Chondrocyte (in vitro differentiated cells): ENCODE results near the gene TMEM240. TPM values are rescaled to one million over a fixed set of nuclear protein-coding genes. Genes with fewer than 3 reads are reported as not detected.
"Not testable (repeated sequence)": the region's sequence is repeated elsewhere in the genome, so short reads cannot be mapped to it uniquely, and the experiment has no call there.

Experiments
- DNase-seq: peaks from one replicate; pipeline ENCODE4 v3.0.0; 2021; ENCODE audit warnings: mixed read lengths, low spot score
- H3K27ac Mint-ChIP-seq: one replicate; pipeline ENCODE4 v1.8.0; 2021; ENCODE audit warnings: mild to moderate bottlenecking, moderate library complexity, mixed read lengths; ENCODE audit not compliant: unreplicated experiment
- H3K27me3 Mint-ChIP-seq: 2 replicates; pipeline ENCODE4 v1.8.0; 2021; ENCODE audit warnings: low read depth, mixed read lengths
- H3K36me3 Mint-ChIP-seq: 2 replicates; pipeline ENCODE4 v1.8.0; 2021; ENCODE audit warnings: low read depth, mixed read lengths
- H3K4me1 Mint-ChIP-seq: 2 replicates; pipeline ENCODE4 v1.8.0; 2021; ENCODE audit warnings: low read depth, mild to moderate bottlenecking, mixed read lengths
- H3K4me3 Mint-ChIP-seq: one replicate; pipeline ENCODE4 v1.8.0; 2021; ENCODE audit warnings: mild to moderate bottlenecking, moderate library complexity, mixed read lengths; ENCODE audit not compliant: unreplicated experiment
- H3K9me3 Mint-ChIP-seq: 2 replicates; pipeline ENCODE4 v1.8.0; 2021; ENCODE audit warnings: low read depth, mixed read lengths
- total RNA-seq: library from RNA; stranded (reverse); gene quantifications from 3 replicates; pipeline ENCODE4 v1.2.1, GENCODE V29; 2021
- TF ChIP-seq, protein P1 (sequence below): fragments of 200-600 bp; sonication (generic); IDR thresholded peaks from 2 replicates; pipeline ENCODE4 v1.5.0; 2021; ENCODE audit warnings: antibody characterized with exemption, mild to moderate bottlenecking, moderate library complexity

The TMEM240 gene
- total RNA-seq, 1 donor from 2014 or later: 6.1 TPM

DNA sequence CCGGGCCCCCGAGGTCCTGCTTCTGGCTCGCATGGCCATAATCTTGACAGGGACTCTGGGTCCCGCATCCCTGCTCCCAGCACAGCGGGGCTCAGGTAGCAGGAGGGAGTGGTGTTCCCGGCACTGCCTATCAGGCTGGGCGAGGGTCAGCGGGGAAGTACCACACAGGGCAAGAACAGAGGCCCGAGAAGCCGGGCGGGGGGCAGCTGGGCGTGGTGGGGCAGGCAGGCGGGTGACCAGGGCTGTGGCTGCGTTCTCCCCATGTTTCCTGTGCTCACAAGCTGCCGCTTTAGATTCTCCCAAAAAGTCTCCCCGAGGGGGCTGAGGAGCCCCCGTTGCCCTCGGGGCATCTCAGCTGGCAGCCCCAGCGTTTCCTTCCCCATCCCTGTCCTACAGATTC is 50.6 kb downstream of the TMEM240 start:
- no peak for DNase-seq
- Mint-ChIP-seq H3K36me3 (peaks cover 27% of the 10 kb centered on the region), H3K27ac (no peak overlapping the region), H3K4me3 (no peak overlapping the region), H3K9me3 (peaks cover 3% of the 10 kb centered on the region), H3K4me1 (no peaks in the 10 kb centered on the region), H3K27me3 (no peaks in the 10 kb centered on the region)
- TF ChIP-seq, protein P1, sequence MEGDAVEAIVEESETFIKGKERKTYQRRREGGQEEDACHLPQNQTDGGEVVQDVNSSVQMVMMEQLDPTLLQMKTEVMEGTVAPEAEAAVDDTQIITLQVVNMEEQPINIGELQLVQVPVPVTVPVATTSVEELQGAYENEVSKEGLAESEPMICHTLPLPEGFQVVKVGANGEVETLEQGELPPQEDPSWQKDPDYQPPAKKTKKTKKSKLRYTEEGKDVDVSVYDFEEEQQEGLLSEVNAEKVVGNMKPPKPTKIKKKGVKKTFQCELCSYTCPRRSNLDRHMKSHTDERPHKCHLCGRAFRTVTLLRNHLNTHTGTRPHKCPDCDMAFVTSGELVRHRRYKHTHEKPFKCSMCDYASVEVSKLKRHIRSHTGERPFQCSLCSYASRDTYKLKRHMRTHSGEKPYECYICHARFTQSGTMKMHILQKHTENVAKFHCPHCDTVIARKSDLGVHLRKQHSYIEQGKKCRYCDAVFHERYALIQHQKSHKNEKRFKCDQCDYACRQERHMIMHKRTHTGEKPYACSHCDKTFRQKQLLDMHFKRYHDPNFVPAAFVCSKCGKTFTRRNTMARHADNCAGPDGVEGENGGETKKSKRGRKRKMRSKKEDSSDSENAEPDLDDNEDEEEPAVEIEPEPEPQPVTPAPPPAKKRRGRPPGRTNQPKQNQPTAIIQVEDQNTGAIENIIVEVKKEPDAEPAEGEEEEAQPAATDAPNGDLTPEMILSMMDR: no peak

DNA sequence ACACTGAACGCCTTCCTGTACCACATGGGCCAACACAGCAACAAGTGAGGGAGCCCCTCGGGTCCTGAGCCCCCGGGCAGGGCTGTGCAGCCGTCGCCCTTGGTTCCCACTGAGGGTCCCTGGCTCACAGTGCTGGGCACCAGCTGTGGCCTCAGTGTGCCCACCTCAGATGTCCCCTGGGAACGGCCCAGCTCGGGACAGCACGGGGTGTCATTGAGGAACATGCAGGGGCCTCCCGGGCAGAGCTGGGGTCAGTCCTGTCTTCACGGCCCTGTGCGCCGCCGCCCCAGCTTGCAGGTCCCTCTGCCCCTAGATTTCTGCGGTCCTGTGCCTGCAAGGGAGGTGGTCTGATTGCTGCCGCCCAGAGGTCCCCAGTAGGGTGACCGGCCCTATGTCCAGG is 51.2 kb downstream of the TMEM240 start:
- TF ChIP-seq, protein P1: no peak
- peaks cover 3% of the 10 kb centered on the region for H3K9me3 Mint-ChIP-seq
- H3K4me3 Mint-ChIP-seq: no peak overlapping the region
- H3K36me3 Mint-ChIP-seq: peaks cover 27% of the 10 kb centered on the region
- DNase-seq: no peak
- H3K27ac Mint-ChIP-seq: no peak overlapping the region
- H3K27me3 Mint-ChIP-seq: no peaks in the 10 kb centered on the region
- H3K4me1 Mint-ChIP-seq: no peaks in the 10 kb centered on the region

DNA sequence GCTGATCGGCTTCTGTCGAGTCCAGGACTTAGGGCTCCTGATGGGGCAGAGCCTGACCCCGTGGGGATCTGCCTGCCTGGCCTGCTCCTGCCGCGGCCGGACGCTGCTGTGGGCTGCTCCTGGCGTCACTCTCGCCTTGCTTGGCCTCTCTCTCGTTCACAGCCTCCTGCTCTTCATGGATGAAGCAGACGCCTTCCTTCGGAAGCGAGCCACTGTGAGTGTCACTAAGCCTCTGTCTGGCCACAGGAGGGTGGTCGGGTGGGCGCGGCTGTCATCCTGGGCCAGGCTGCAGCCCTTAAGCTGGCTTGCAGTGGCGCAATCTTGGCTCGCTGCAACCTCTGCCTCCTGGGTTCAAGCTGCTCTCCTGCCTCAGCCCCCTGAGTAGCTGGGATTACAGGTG is 52.7 kb downstream of the TMEM240 start:
- Mint-ChIP-seq H3K4me3 (no peak overlapping the region), H3K4me1 (no peaks in the 10 kb centered on the region), H3K27me3 (no peaks in the 10 kb centered on the region), H3K36me3 (peaks cover 18% of the 10 kb centered on the region), H3K27ac (no peak overlapping the region), H3K9me3 (no peaks in the 10 kb centered on the region)
- TF ChIP-seq, protein P1: no peak
- DNase-seq: no peak

DNA sequence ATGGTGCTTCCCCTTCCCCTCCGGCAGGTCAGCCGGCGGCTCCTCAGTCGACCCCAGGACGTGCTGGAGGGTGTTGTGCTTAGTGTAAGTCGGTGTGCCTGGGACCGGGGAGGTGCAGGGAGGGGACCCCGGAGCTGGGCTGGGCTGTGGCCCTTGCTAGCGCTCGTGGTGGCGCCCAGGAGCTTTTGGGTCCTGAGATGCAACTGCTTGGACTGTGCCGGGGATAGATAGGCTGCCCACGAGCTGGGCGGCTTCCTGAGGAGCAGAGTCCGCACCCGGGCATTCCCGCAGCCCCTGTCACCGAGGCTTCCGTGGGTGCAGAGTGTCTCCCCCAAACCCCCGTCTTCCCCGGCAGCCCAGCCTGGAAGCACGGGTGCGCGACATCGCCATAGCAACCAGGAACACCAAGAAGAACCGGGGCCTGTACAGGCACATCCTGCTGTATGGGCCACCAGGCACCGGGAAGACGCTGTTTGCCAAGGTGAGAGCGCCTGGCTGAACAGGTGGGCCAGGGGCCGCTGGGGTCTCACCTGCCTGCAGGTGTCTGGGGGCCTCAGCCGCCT is 54.6 kb downstream of the TMEM240 start:
- H3K27me3 Mint-ChIP-seq, H3K9me3 Mint-ChIP-seq, DNase-seq, H3K36me3 Mint-ChIP-seq, H3K27ac Mint-ChIP-seq, H3K4me1 Mint-ChIP-seq, H3K4me3 Mint-ChIP-seq: not testable (repeated sequence)

DNA sequence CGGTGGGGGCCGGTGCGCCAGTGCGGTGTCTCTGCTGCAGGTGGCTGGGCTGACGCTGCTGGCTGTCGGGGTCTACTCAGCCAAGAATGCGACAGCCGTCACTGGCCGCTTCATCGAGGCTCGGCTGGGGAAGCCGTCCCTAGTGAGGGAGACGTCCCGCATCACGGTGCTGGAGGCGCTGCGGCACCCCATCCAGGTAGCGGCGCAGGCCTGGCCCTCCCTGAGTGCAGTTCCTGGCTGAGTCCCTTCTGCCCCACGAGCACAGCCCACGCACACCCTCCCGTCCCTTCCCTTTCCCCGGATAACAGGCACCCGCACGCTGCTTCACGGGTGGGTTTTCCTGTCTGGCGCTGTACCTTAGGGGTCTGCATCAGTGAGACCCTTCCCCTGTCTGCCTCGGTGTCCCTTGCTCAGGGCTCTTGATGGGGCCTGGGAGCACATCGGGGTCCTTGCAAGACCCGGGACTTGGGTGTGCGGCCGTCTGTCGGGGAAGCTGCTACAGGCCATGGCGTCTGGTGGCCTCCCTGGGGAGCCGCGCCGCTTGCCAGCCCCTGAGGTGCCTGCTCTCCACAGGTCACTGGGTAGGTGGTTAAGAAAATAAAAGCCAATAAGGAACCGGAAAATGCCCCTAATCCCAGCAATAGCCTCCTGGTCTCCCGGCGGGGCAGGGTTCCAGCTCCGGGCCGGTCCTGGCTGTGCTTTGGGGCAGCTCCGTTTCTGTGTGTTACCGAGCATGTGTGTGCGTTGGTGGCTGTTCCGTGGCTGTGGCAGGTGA is 55.3 kb downstream of the TMEM240 start:
- H3K4me3 Mint-ChIP-seq, H3K36me3 Mint-ChIP-seq, H3K27ac Mint-ChIP-seq, H3K4me1 Mint-ChIP-seq, DNase-seq, H3K27me3 Mint-ChIP-seq, H3K9me3 Mint-ChIP-seq: not testable (repeated sequence)

Other genes with a start within 250 kb of the TMEM240 start
- gene ACAP3, start 232.7 kb downstream of the TMEM240 start, total RNA-seq: 51.9 to 77.5 TPM (median 57.5 TPM) in 3 replicates
- 21.6 to 22.3 TPM (median 22.1 TPM) in 3 replicates for gene PUSL1, start 232.0 kb downstream of the TMEM240 start, total RNA-seq
- gene INTS11, start 216.0 kb downstream of the TMEM240 start, total RNA-seq: 67.3 to 87.0 TPM (median 73.8 TPM) in 3 replicates
- 19.4 to 23.3 TPM (median 23.1 TPM) in 3 replicates for gene CPTP, start 215.8 kb downstream of the TMEM240 start, total RNA-seq
- 0.28 to 0.68 TPM (median 0.37 TPM) in 3 replicates for gene TAS1R3, start 209.3 kb downstream of the TMEM240 start, total RNA-seq
- gene DVL1, start 191.2 kb downstream of the TMEM240 start, total RNA-seq: 59.6 to 66.5 TPM (median 59.9 TPM) in 3 replicates
- gene MXRA8, start 182.1 kb downstream of the TMEM240 start, total RNA-seq: 154 to 238 TPM (median 158 TPM) in 3 replicates
- gene AURKAIP1, start 165.4 kb downstream of the TMEM240 start, total RNA-seq: 86.8 to 128 TPM (median 89.0 TPM) in 3 replicates
- 153 to 176 TPM (median 161 TPM) in 3 replicates for gene CCNL2, start 141.3 kb downstream of the TMEM240 start, total RNA-seq
- 69.2 to 95.3 TPM (median 75.7 TPM) in 3 replicates for gene MRPL20, start 133.3 kb downstream of the TMEM240 start, total RNA-seq
- gene ANKRD65, start 119.3 kb downstream of the TMEM240 start, total RNA-seq: not detected in 3 replicates
- 12.5 to 27.2 TPM (median 24.3 TPM) in 3 replicates for gene VWA1, start 104.9 kb downstream of the TMEM240 start, total RNA-seq
- gene ATAD3C, start 90.9 kb downstream of the TMEM240 start, total RNA-seq: 0.75 to 1.4 TPM (median 1.3 TPM) in 3 replicates
- 24.3 to 31.9 TPM (median 24.7 TPM) in 3 replicates for gene ATAD3B, start 68.9 kb downstream of the TMEM240 start, total RNA-seq
- gene ATAD3A, start 28.5 kb downstream of the TMEM240 start, total RNA-seq: 29.9 to 39.6 TPM (median 34.6 TPM) in 3 replicates
- 99.7 to 129 TPM (median 100 TPM) in 3 replicates for gene SSU72, start 34.2 kb upstream of the TMEM240 start, total RNA-seq
- gene FNDC10, start 59.5 kb upstream of the TMEM240 start, total RNA-seq: 23.3 to 32.6 TPM (median 24.8 TPM) in 3 replicates
- 73.8 to 86.7 TPM (median 76.4 TPM) in 3 replicates for gene MIB2, start 74.9 kb upstream of the TMEM240 start, total RNA-seq
- 18.3 to 71.4 TPM (median 68.7 TPM) in 3 replicates for gene MMP23B, start 91.5 kb upstream of the TMEM240 start, total RNA-seq
- gene CDK11B, start 118.4 kb upstream of the TMEM240 start, total RNA-seq: 21.1 to 24.2 TPM (median 21.8 TPM) in 3 replicates
- gene SLC35E2B, start 152.2 kb upstream of the TMEM240 start, total RNA-seq: 50.9 to 52.2 TPM (median 51.6 TPM) in 3 replicates
- 23.8 to 37.8 TPM (median 26.0 TPM) in 3 replicates for gene CDK11A, start 183.7 kb upstream of the TMEM240 start, total RNA-seq
- 66.4 to 75.8 TPM (median 68.1 TPM) in 3 replicates for gene NADK, start 237.8 kb upstream of the TMEM240 start, total RNA-seq